Activated CD4-positive, alpha-beta memory T cell treated with anti-CD3 and anti-CD28 coated beads, Interleukin-2, amount 10 ng/mL, durations not matched to agents 7 days and 5 days (primary cell): ENCODE measurements around the gene DPP6. TPM values are rescaled to one million over a fixed set of nuclear protein-coding genes. Genes with fewer than 3 reads are reported as not detected.

Experiments used
- CTCF ChIA-PET: fragments of 350-600 bp; sonication (Branson Sonifier 250); formaldehyde crosslinking; loops from one replicate; lab custom pipeline; 2021; ENCODE audit warnings: antibody characterized with exemption, inconsistent platforms; lab: Charles Lee
- POLR2A ChIA-PET: fragments of 350-600 bp; sonication (Branson Sonifier 250); formaldehyde crosslinking; loops from one replicate; lab custom pipeline; 2021; ENCODE audit warnings: antibody characterized with exemption; lab: Charles Lee
- DNase-seq: peaks from one replicate; pipeline ENCODE4 v3.0.0-alpha.2; 2020
- H3K27ac Mint-ChIP-seq: one replicate; pipeline ENCODE4 v1.8.0; 2021; ENCODE audit warnings: mild to moderate bottlenecking, mixed read lengths
- H3K27me3 Mint-ChIP-seq: one replicate; pipeline ENCODE4 v1.8.0; 2021; ENCODE audit warnings: mixed read lengths
- H3K36me3 Mint-ChIP-seq: one replicate; pipeline ENCODE4 v1.8.0; 2021; ENCODE audit warnings: low read depth, mixed read lengths
- H3K4me1 Mint-ChIP-seq: one replicate; pipeline ENCODE4 v1.8.0; 2021; ENCODE audit warnings: mixed read lengths
- H3K4me3 Mint-ChIP-seq: one replicate; pipeline ENCODE4 v1.8.0; 2021; ENCODE audit warnings: mild to moderate bottlenecking, mixed read lengths
- H3K9me3 Mint-ChIP-seq: one replicate; pipeline ENCODE4 v1.8.0; 2021; ENCODE audit warnings: mixed read lengths
- total RNA-seq, 2 experiments: library from RNA; stranded (reverse); gene quantifications; one replicate each; pipeline ENCODE4 v1.2.3, GENCODE V29; 2021

The DPP6 gene
- total RNA-seq, 2 experiments from 2014 or later: not detected

DNA sequence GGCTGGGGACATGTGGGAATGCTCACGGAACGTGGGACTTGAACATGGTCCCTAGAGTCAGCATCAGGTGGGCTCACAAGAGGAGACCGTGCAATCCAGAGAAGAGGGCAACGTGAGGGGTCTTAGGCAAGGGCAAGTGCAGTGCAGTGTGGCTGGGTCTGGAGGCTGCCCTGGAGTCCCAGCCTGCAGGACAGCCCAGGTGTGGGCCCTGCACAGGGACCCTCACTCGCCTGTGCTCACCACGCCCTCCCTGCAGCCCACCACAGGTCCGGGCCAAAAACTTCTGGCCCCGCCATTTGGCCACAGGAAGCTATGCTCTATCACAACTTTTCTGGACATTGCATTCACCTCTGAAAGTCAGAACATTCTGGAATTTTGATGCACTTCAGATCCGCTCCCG, 817.2 kb downstream of the DPP6 start:
- no peaks in the 10 kb centered on the region for H3K4me1 Mint-ChIP-seq
- CTCF ChIA-PET: no interaction called here
- peaks cover 4% of the 10 kb centered on the region for H3K9me3 Mint-ChIP-seq
- no peaks in the 10 kb centered on the region for H3K36me3 Mint-ChIP-seq
- H3K27ac Mint-ChIP-seq: no peak overlapping the region
- H3K4me3 Mint-ChIP-seq: no peak overlapping the region
- H3K27me3 Mint-ChIP-seq: peaks cover 19% of the 10 kb centered on the region
- no peak for DNase-seq
- POLR2A ChIA-PET: no interaction called here

DNA sequence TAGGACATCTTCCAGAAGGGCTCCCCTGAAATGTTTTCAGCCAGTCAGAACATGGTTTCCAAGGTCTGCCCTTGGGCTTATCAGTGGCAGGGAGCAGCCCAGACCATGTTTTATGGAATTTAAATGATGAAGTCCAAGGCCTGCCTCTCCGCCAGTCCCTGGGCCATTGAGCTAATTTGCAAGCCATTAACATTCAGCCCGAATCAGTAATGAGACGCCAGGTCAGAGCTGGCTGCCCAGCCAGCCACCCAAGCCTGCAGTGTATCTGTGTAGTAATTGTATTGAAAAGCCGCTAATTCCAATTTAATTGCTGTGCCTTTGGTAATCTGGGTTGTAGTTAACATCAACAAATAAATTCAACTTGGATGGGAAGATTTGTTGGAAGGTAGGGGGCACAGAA, 819.3 kb downstream of the DPP6 start:
- H3K4me3 Mint-ChIP-seq: no peak overlapping the region
- H3K9me3 Mint-ChIP-seq: peaks cover 4% of the 10 kb centered on the region
- no peaks in the 10 kb centered on the region for H3K36me3 Mint-ChIP-seq
- peaks cover 19% of the 10 kb centered on the region for H3K27me3 Mint-ChIP-seq
- H3K27ac Mint-ChIP-seq: no peak overlapping the region
- ChIA-PET POLR2A (no interaction called here), CTCF (interaction anchor here (0.6 kb wide), 1 partner anchor 43 kb away, joined by 3 read pairs; no protein-coding TSS in a partner anchor)
- H3K4me1 Mint-ChIP-seq: no peaks in the 10 kb centered on the region
- DNase-seq: no peak

DNA sequence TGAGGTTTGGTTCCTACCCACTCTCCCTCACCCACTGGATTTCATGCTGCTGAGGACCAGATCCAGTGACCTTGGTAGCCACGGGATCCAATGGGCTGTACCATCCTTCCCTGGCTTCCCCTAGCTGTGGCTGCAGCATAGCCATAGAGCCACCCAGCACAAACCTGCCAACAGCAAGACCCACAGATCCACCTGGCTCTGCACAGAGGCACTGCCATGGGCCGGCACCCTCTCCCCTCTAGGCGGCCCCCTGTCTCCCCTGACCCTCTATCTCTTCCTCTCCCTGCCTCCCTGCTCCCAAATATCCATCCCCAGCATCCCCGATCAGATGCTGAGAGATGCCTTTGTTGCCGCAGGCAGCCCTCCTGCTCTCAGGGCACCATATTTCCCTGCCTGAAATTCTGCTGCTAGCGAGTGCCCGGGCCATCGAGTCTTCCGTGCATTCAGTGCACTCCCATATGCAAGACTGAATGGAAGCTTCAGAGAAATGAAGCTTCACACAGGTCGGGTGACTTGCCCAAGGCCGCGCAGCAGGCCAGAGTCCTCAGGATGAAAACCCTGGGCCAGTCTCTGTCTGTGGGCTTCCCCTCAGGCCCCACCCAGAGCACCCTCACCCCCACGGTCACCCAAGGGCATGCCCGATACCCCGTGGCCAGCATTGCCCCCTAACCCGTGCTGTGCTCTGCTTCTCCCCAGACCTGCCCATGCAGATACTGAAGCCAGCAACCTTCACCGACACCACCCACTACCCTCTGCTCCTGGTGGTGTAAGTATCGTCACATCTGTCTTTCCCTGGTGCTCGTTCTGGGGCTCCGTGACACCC, 819.9 kb downstream of the DPP6 start:
- no peak for DNase-seq
- H3K36me3 Mint-ChIP-seq: no peaks in the 10 kb centered on the region
- peaks cover 16% of the 10 kb centered on the region for H3K27me3 Mint-ChIP-seq
- H3K4me1 Mint-ChIP-seq: no peaks in the 10 kb centered on the region
- CTCF ChIA-PET: no interaction called here
- H3K27ac Mint-ChIP-seq: no peak overlapping the region
- H3K4me3 Mint-ChIP-seq: no peak overlapping the region
- POLR2A ChIA-PET: no interaction called here
- H3K9me3 Mint-ChIP-seq: peaks cover 4% of the 10 kb centered on the region

DNA sequence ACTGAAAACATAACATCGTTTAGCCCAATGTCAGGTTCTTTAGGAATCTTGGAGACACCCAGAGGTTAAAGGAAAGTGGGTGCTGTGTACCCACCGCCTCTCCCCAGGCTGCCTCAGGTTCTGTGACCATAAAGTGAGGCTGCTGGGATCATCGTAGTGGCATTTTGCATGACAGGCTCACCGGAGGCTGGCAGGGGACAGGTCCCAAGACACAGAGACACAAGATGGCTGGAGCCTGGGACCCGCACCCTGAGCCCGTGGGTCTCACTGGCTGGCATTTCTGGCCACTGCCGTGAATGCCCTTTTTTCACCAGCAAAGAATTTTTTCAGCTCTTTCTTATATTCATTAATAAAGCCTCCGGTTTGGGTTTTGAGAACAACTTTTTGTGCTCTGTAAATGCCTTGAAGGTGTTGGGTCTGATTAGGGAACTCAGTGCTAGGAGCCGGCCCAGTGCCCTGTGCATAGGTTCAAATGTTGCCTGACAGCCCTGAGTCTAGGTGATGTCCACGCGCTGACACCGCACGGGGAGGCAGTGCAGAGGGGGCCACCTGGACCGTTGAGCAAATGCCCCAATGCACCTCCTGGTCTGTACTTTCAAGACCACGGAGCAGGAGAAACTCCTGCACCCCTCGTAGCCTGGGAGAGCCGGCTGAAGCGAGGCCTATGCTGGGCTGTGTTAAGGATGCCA, 820.8 kb downstream of the DPP6 start:
- ChIA-PET CTCF (no interaction called here), POLR2A (no interaction called here)

DNA sequence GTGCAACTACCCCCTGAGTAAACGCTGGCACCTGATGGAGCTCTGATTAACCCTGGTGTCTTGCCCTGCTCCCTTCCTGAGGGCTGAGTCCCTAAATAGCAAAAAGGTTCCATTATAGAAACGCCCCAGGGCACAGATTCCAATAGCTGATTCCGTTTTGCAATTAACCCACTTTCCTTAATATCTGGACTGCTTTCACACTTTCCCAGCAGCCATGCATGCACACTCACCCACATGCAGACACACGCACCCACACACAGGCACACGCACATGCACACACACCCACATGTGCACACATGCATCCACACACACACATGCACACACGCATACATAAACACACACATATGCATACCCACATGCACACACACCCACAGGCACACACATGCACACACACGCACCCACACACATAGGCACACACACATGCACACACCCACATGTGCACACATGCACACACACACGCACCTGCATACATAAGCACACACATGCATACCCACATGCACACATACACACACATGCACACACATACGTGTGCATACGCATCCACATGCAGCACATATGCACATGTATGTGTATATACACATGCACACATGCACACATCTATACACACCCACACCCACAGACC, 821.4 kb downstream of the DPP6 start:
- Mint-ChIP-seq H3K36me3 (no peaks in the 10 kb centered on the region), H3K27me3 (peaks cover 9% of the 10 kb centered on the region), H3K27ac (no peak overlapping the region), H3K4me1 (no peaks in the 10 kb centered on the region), H3K4me3 (no peak overlapping the region), H3K9me3 (peaks cover 4% of the 10 kb centered on the region)
- POLR2A ChIA-PET: no interaction called here
- DNase-seq: no peak
- CTCF ChIA-PET: no interaction called here

More for the DNA sequence above, 820.8 kb downstream of the DPP6 start:
- H3K4me3 Mint-ChIP-seq: no peak overlapping the region
- peaks cover 4% of the 10 kb centered on the region for H3K9me3 Mint-ChIP-seq
- no peaks in the 10 kb centered on the region for H3K4me1 Mint-ChIP-seq
- peaks cover 13% of the 10 kb centered on the region for H3K27me3 Mint-ChIP-seq
- H3K36me3 Mint-ChIP-seq: no peaks in the 10 kb centered on the region
- no peak for DNase-seq
- no peak overlapping the region for H3K27ac Mint-ChIP-seq

- Mint-ChIP-seq H3K4me3 (no peak overlapping the region), H3K36me3 (no peaks in the 10 kb centered on the region), H3K4me1 (no peaks in the 10 kb centered on the region), H3K9me3 (peaks cover 4% of the 10 kb centered on the region), H3K27me3 (peaks cover 2% of the 10 kb centered on the region), H3K27ac (no peak overlapping the region)
- DNase-seq: no peak
- ChIA-PET CTCF (no interaction called here), POLR2A (no interaction called here)
These were observed 822.4 kb downstream of the DPP6 start for GRCh38 chr7:154874409-154875113.

- H3K27me3 Mint-ChIP-seq: peaks cover 2% of the 10 kb centered on the region
- ChIA-PET POLR2A (no interaction called here), CTCF (no interaction called here)
- H3K4me3 Mint-ChIP-seq: no peak overlapping the region
- H3K9me3 Mint-ChIP-seq: peaks cover 4% of the 10 kb centered on the region
- H3K27ac Mint-ChIP-seq: no peak overlapping the region
- DNase-seq: no peak
- H3K4me1 Mint-ChIP-seq: no peaks in the 10 kb centered on the region
- no peaks in the 10 kb centered on the region for H3K36me3 Mint-ChIP-seq
These were observed 823.1 kb downstream of the DPP6 start for GRCh38 chr7:154875297-154875696.

DNA sequence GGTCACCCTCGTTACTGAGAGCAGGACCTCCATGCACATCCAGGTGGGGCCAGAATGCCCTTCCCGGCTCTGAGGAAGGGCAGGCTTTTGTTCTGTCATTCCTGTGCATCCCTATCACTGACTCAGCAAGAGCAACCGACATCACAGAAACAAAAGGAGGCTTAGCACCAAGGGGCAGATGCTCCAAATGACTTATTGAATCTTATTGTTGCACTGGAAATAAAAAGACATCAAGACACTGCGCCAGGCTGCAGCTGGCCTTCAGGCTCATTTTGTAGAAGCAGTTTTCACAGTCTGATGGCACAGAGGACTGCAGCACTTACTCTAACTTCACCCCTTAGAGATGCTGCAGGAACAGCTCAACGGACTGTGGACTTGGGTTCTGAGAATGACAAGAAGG, 824.3 kb downstream of the DPP6 start:
- Mint-ChIP-seq H3K4me3 (no peak overlapping the region), H3K4me1 (no peaks in the 10 kb centered on the region), H3K27ac (no peak overlapping the region), H3K9me3 (peaks cover 4% of the 10 kb centered on the region), H3K27me3 (peaks cover 2% of the 10 kb centered on the region), H3K36me3 (no peaks in the 10 kb centered on the region)
- no peak for DNase-seq
- CTCF ChIA-PET: no interaction called here
- POLR2A ChIA-PET: no interaction called here

GRCh38 chr7:154877031-154877430, 824.8 kb downstream of the DPP6 start:
- no peak overlapping the region for H3K27ac Mint-ChIP-seq
- no peak overlapping the region for H3K4me3 Mint-ChIP-seq
- no peaks in the 10 kb centered on the region for H3K4me1 Mint-ChIP-seq

DNA sequence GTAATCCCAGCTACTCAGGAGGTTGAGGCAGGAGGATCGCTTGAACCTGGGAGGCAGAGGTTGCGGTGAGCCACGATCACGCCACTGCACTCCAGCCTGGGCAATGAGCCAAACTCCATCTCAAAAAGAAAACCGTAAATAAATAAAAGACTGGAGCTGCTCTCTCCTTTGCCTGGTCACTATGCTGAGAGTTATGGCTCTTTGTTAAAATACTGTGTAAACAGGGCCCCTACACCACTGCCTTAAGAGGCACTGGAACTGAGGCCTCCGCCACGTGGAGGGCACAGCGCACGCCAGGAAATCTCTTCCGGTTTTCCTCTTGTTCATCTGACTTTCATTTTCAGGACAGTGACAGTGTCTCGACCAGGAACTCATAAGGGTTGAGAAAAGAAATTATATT, 827.4 kb downstream of the DPP6 start:
- CTCF ChIA-PET: no interaction called here
- Mint-ChIP-seq H3K4me1 (no peaks in the 10 kb centered on the region), H3K4me3 (no peak overlapping the region), H3K27ac (no peak overlapping the region), H3K27me3 (no peaks in the 10 kb centered on the region), H3K9me3 (no peaks in the 10 kb centered on the region), H3K36me3 (no peaks in the 10 kb centered on the region)
- no peak for DNase-seq
- POLR2A ChIA-PET: no interaction called here

More at GRCh38 chr7:154877031-154877430, 824.8 kb downstream of the DPP6 start:
- Mint-ChIP-seq H3K27me3 (peaks cover 2% of the 10 kb centered on the region), H3K9me3 (peaks cover 4% of the 10 kb centered on the region), H3K36me3 (no peaks in the 10 kb centered on the region)
- DNase-seq: no peak
- ChIA-PET POLR2A (no interaction called here), CTCF (no interaction called here)

- H3K4me3 Mint-ChIP-seq: no peak overlapping the region
- CTCF ChIA-PET: no interaction called here
- no peaks in the 10 kb centered on the region for H3K4me1 Mint-ChIP-seq
These were observed 828.3 kb downstream of the DPP6 start for GRCh38 chr7:154880513-154880912.

GRCh38 chr7:154881026-154881425, 828.8 kb downstream of the DPP6 start:
- Mint-ChIP-seq H3K36me3 (no peaks in the 10 kb centered on the region), H3K27ac (no peak overlapping the region), H3K4me3 (no peak overlapping the region), H3K9me3 (no peaks in the 10 kb centered on the region), H3K27me3 (no peaks in the 10 kb centered on the region), H3K4me1 (no peaks in the 10 kb centered on the region)
- no peak for DNase-seq
- CTCF ChIA-PET: no interaction called here
- POLR2A ChIA-PET: no interaction called here

More at GRCh38 chr7:154880513-154880912, 828.3 kb downstream of the DPP6 start:
- Mint-ChIP-seq H3K27ac (no peak overlapping the region), H3K9me3 (no peaks in the 10 kb centered on the region), H3K27me3 (no peaks in the 10 kb centered on the region), H3K36me3 (no peaks in the 10 kb centered on the region)
- POLR2A ChIA-PET: no interaction called here
- no peak for DNase-seq

DNA sequence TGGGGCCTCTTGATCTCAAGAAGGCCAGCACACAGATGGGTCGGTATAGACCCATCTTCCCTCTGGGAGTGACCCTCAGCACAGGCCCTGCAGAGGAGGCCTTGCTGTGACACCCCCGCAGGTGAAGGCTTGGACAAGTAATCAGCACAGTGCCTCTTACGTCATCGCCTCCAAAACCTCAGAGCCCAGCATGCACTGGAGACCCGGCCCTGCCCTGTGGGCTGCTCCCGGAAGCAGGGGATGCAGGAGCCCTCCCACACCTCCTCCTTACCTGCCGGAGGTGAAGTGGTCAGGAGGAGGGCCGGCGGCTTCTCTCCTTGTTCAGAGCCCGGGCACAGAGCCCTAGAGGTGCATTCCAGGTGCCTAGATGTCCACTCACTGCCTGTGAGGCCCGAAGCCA, 829.3 kb downstream of the DPP6 start:
- Mint-ChIP-seq H3K27me3 (no peaks in the 10 kb centered on the region), H3K9me3 (no peaks in the 10 kb centered on the region), H3K4me3 (no peak overlapping the region), H3K4me1 (no peaks in the 10 kb centered on the region), H3K27ac (no peak overlapping the region), H3K36me3 (no peaks in the 10 kb centered on the region)
- DNase-seq: no peak
- POLR2A ChIA-PET: no interaction called here
- CTCF ChIA-PET: no interaction called here
